Spleen (tissue), 11 donors: ENCODE data around the gene MLH3. TPM values are rescaled to one million over a fixed set of nuclear protein-coding genes. Genes with fewer than 3 reads are reported as not detected.
A peak's percentile ranks its signal among the peaks of the same experiment; 100 is the strongest.

Experiments
- DNase-seq: peaks from one replicate; pipeline ENCODE4 v3.0.0-alpha.2; 2020
- H3K27ac ChIP-seq, 8 donors: fragments of 200-600 bp; sonication (generic) in 7 of 8; 1 replicate in 4 of 8; 2 replicates in 4 of 8; pipeline versions ENCODE4 v1.5.0 to v1.8.0; 2016 to 2021; ENCODE audit warnings: inconsistent platforms in 4 of 8, mild to moderate bottlenecking in 4 of 8, moderate library complexity in 1 of 8
- H3K27me3 ChIP-seq, 7 donors: fragments of 200-600 bp; sonication (generic) in 6 of 7; replicated peaks in 1 of 7; 1 replicate in 4 of 7; 2 replicates in 3 of 7; pipeline versions ENCODE4 v1.5.0 to v1.8.0; 2016 to 2021; ENCODE audit warnings: inconsistent platforms in 3 of 7, mild to moderate bottlenecking in 1 of 7
- H3K36me3 ChIP-seq, 6 donors: fragments of 200-600 bp; sonication (generic) in 5 of 6; 1 replicate in 4 of 6; 2 replicates in 2 of 6; pipeline versions ENCODE4 v1.5.0 to v1.8.0; 2016 to 2021; ENCODE audit warnings: inconsistent platforms in 2 of 6
- H3K4me1 ChIP-seq, 6 donors: fragments of 200-600 bp; sonication (generic) in 5 of 6; 1 replicate in 3 of 6; 2 replicates in 3 of 6; pipeline versions ENCODE4 v1.5.0 to v1.8.0; 2016 to 2021; ENCODE audit warnings: inconsistent platforms in 3 of 6
- H3K4me3 ChIP-seq, 8 donors: fragments of 200-600 bp; sonication (generic) in 7 of 8; 1 replicate in 4 of 8; 2 replicates in 4 of 8; pipeline versions ENCODE4 v1.5.0 to v1.8.0; 2016 to 2021; ENCODE audit warnings: inconsistent platforms in 4 of 8, mild to moderate bottlenecking in 4 of 8, moderate library complexity in 2 of 8
- H3K9me3 ChIP-seq, 8 donors: fragments of 200-600 bp; sonication (generic) in 7 of 8; 1 replicate in 4 of 8; 2 replicates in 4 of 8; pipeline versions ENCODE4 v1.5.0 to v1.8.0; 2016 to 2021; ENCODE audit warnings: inconsistent platforms in 4 of 8
- POLR2A ChIP-seq, 3 donors: fragments of 450-650 bp; IDR thresholded peaks; one replicate each; pipeline ENCODE4 v1.5.1; 2017; ENCODE audit warnings: antibody characterized with exemption in 3 of 3, mild to moderate bottlenecking in 1 of 3
- POLR2AphosphoS5 ChIP-seq, 3 donors: sonication (generic); formaldehyde crosslinking; IDR thresholded peaks; one replicate each; pipeline ENCODE4 v1.5.1; 2017; ENCODE audit warnings: antibody characterized with exemption in 3 of 3
- WGBS, 5 donors: extraction: QIAGEN DNeasy Blood & Tissue Kit in 3 of 5; methylation state at CpG; one replicate each; pipeline versions ENCODE4 v1.1.5 to v1.1.7; 2013 to 2018; 5-methylcytosine and 5-hydroxymethylcytosine counted together
- intact Hi-C: fragments of 100-400 bp; cut with DNase I; formaldehyde crosslinking; loops from one replicate; pipeline ENCODE4 v1.15.0; 2023; ENCODE audit warnings: low total_unique reads
- polyA plus RNA-seq, 3 donors: library from polyadenylated mRNA; stranded (reverse); fragments of 200-250 nt; gene quantifications; one replicate each; pipeline ENCODE4 v1.2.1, GENCODE V29; 2013
- total RNA-seq, 7 donors: library from RNA; depleted of rRNA in 3 of 7; stranded (reverse); fragments of >200 nt in 3 of 7; fragmentation: NEBNext Ultra II Directional in 4 of 7; extraction: Animal tissue kit (Norgen Biotek cat#: 25700) in 4 of 7; gene quantifications; one replicate each; pipeline versions ENCODE4 v1.1.0 to v1.2.1, GENCODE V29; 2016 to 2021
- TF ChIP-seq, protein P1 (sequence below), 11 experiments: fragments of 200-600 bp in 7 of 11; fragments of 450-650 bp in 4 of 11; sonication (generic) in 4 of 11; IDR thresholded peaks in 8 of 11; conservative IDR thresholded peaks in 3 of 11; 1 replicate in 7 of 11; 2 replicates in 4 of 11; pipeline versions ENCODE4 v1.4.0 to v1.8.0; 2016 to 2021; ENCODE audit warnings: antibody characterized with exemption in 11 of 11, inconsistent platforms in 4 of 11, mild to moderate bottlenecking in 1 of 11
- donor health status: healthy with polysubstance abuse.
- donor health status: DM: no; HTN: no; CAD: no; lungs with moderate emphysema.
- donor health status: DM: no; HTN: no; CAD: no.
- donor health status: Bipolar disorder and iron deficiency.
- donor health status: healthy.
- donor health status: DM: no; HTN: no; CAD: no.
- donor health status: DM: yes; HTN: yes; CAD: no.

Gene MLH3
- total and polyA plus RNA-seq, 10 donors, result 14.8 to 37.7 (median 28.6) TPM

DNA sequence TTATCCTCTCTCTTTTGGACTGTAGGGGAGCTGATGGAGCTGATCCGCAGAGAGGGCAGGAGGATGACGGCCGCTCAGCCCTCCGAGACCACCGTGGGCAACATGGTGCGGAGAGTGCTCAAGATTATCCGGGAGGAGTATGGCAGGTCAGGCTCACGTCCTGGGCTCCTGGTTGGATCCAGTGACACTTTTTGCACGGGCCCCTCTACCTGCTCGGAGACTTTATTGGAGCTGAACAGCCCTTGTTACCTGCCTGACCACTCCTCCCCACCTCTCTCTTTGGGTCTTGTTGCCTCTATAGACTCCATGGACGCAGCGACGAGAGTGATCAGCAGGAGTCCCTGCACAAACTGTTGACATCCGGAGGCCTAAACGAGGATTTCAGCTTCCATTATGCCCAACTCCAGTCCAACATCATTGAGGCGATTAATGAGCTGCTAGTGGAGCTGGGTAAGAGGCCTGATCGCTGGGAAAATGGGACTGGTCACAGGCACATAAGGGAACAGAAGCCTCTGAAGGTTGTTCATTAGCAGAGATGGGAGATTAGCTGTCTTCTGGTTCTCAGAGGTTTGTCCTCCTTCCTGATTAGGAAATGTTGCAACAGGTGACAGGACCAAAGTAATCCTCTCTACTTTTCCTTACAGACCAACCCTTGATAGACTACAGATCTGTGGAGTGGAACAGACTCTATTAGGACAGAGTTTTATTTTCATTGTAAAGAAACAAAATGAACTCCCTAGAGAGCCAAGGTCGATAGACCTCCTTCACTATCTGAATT, 47.8 kb downstream of the MLH3 start:
- H3K36me3 ChIP-seq, result peaks cover 0 to 44% (median 34%) of the 10 kb centered on the region in 6 donors
- H3K4me1 ChIP-seq, result peaks cover 11 to 53% (median 31%) of the 10 kb centered on the region in 6 donors
- TF ChIP-seq POLR2A (IDR thresholded peaks at IDR 0.05), result no peak
- TF ChIP-seq, protein P1, sequence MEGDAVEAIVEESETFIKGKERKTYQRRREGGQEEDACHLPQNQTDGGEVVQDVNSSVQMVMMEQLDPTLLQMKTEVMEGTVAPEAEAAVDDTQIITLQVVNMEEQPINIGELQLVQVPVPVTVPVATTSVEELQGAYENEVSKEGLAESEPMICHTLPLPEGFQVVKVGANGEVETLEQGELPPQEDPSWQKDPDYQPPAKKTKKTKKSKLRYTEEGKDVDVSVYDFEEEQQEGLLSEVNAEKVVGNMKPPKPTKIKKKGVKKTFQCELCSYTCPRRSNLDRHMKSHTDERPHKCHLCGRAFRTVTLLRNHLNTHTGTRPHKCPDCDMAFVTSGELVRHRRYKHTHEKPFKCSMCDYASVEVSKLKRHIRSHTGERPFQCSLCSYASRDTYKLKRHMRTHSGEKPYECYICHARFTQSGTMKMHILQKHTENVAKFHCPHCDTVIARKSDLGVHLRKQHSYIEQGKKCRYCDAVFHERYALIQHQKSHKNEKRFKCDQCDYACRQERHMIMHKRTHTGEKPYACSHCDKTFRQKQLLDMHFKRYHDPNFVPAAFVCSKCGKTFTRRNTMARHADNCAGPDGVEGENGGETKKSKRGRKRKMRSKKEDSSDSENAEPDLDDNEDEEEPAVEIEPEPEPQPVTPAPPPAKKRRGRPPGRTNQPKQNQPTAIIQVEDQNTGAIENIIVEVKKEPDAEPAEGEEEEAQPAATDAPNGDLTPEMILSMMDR (IDR thresholded peaks at IDR 0.05 in 8 of 11, conservative IDR thresholded peaks at IDR 0.05 in 3 of 11), result no peak
- no peak for TF ChIP-seq POLR2AphosphoS5 (IDR thresholded peaks at IDR 0.05)
- peak overlapping the region; percentile 69 to 91 (median 88) for H3K27ac ChIP-seq
- H3K27me3 ChIP-seq, result no peaks in the 10 kb centered on the region
- intact Hi-C loops, result no loop called here
- WGBS, 5 donors, result 11 to 13% (median 11%) methylated on average over 16 to 18 of the region's 18 CpGs
- no peaks in the 10 kb centered on the region for H3K9me3 ChIP-seq
- peak overlapping the region; percentile 70 to 94 (median 88) for H3K4me3 ChIP-seq
- no peak for DNase-seq

DNA sequence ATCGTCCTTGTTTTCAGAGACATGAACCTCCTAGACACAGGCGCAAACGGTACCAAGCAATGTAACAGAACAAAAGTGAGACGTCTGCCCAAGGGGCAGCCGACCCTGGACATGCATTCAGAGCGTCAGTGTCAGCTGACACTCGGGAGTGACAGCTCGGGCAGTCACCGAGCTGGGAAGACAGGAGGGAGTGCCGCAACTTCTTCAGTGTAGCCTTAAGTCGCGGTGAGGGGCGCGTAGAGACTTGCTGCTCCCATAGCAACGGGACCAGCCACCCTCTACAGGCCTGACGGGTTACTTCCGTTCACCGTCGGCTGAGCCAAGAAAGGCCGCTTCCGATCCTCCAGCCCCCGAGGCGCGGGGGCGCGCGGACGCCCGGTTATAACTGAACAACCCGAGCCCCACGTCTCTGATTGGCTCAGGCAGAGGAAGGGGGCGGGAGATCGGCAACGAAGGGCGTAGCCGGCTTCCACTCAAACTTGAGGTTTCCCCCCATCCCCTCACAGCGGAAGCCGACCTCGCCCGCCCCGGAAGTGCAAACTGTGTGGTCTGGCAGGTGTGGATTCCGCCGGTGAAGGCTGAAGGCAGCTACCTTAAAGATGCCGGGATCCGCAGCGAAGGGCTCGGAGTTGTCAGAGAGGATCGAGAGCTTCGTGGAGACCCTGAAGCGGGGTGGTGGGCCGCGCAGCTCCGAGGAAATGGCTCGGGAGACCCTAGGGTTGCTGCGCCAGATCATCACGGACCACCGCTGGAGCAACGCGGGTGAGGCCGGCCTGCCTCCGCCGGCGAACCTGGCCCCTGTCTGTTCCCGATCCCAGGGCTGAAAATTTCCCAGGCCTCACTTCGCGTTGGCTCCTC, 48.6 kb downstream of the MLH3 start, which contains the start of gene EIF2B2:
TSS of gene EIF2B2 (plus strand) at position 530 of the 858 bp plus-strand sequence. CDS start at position 600, 70 bp downstream.
- H3K4me1 ChIP-seq, result peaks cover 11 to 48% (median 31%) of the 10 kb centered on the region in 6 donors
- intact Hi-C loops, result no loop called here
- 0 to 2% (median 0%) methylated on average over 34 to 66 of the region's 66 CpGs for WGBS, 5 donors
- no peaks in the 10 kb centered on the region for H3K9me3 ChIP-seq
- H3K27ac ChIP-seq, result peak within 1 kb of the TSS; percentile 75 to 91 (median 88)
- TF ChIP-seq POLR2A (IDR thresholded peaks at IDR 0.05) (no peak), POLR2AphosphoS5 (IDR thresholded peaks at IDR 0.05) (peak; percentile 83 to 89 (median 87))
- TF ChIP-seq, protein P1 (IDR thresholded peaks at IDR 0.05 in 8 of 11, conservative IDR thresholded peaks at IDR 0.05 in 3 of 11), result peak in 9 of 11 experiments; percentile 9 to 59 (median 45)
- peak within 1 kb of the TSS; percentile 70 to 94 (median 88) for H3K4me3 ChIP-seq
- peaks cover 0 to 36% (median 25%) of the 10 kb centered on the region in 6 donors for H3K36me3 ChIP-seq
- peak; percentile 99 for DNase-seq
- H3K27me3 ChIP-seq, result no peaks in the 10 kb centered on the region

DNA sequence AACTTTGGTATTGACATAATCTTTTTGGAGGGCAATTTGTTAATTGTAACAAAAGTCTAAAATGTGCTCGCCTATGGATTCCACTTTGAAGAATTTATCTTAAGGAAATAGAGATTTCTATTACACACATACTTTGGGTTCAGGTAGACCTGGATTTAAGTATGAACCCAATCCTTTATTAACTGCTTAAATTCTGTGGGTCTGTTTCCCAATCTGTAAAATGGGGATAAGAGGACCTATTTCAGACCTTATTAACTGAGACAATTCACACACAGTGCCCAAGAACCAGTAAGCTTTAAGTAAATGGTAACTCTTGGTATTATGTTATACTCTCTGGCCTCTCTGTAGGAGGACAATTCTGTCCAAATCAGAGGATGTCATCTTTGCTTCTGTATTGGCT, 49.4 kb downstream of the MLH3 start:
- H3K4me3 ChIP-seq, result peak overlapping the region in 7 of 8 donors; percentile 73 to 94 (median 90)
- peaks cover 0 to 28% (median 19%) of the 10 kb centered on the region in 6 donors for H3K36me3 ChIP-seq
- DNase-seq, result no peak
- H3K9me3 ChIP-seq, result no peaks in the 10 kb centered on the region
- 97 to 100% (median 100%) methylated on average over 1 of the region's 1 CpG for WGBS, 5 donors
- peak overlapping the region; percentile 75 to 91 (median 88) for H3K27ac ChIP-seq
- TF ChIP-seq, protein P1 (IDR thresholded peaks at IDR 0.05 in 8 of 11, conservative IDR thresholded peaks at IDR 0.05 in 3 of 11), result no peak
- TF ChIP-seq POLR2A (IDR thresholded peaks at IDR 0.05) (no peak), POLR2AphosphoS5 (IDR thresholded peaks at IDR 0.05) (no peak)
- intact Hi-C loops, result no loop called here
- no peaks in the 10 kb centered on the region for H3K27me3 ChIP-seq
- H3K4me1 ChIP-seq, result peaks cover 11 to 41% (median 31%) of the 10 kb centered on the region in 6 donors
